ENCODE results near the gene HS1BP3.

- TF ChIP-seq CTCF (IDR thresholded peaks at IDR 0.05) (no peak), EZH2 (IDR thresholded peaks at IDR 0.05) (no peak), EZH2phosphoT487 (IDR thresholded peaks at IDR 0.05) (no peak)
Observed at GRCh38 chr2:20578266-20578894, 72.5 kb downstream of the HS1BP3 start.

Measured in neural progenitor cell (in vitro differentiated cells).